Hepatocyte (in vitro differentiated cells): ENCODE results near the gene PRDM10.

ENCODE experiments used
- EZH2 ChIP-seq: fragments of 200-600 bp; sonication (generic); IDR thresholded peaks from 2 replicates; pipeline ENCODE4 v1.6.1; 2016; ENCODE audit warnings: antibody characterized with exemption, mild to moderate bottlenecking, borderline replicate concordance
- EZH2phosphoT487 ChIP-seq: fragments of 200-600 bp; sonication (generic); IDR thresholded peaks from one replicate; pipeline ENCODE4 v1.6.1; 2018; ENCODE audit warnings: antibody characterized with exemption, mild to moderate bottlenecking, low read depth, moderate library complexity; ENCODE audit not compliant: unreplicated experiment, severe bottlenecking
- TF ChIP-seq, protein P1 (sequence below): fragments of 200-600 bp; sonication (generic); IDR thresholded peaks from 2 replicates; pipeline ENCODE4 v1.5.1; 2016; ENCODE audit warnings: antibody characterized with exemption, mild to moderate bottlenecking; ENCODE audit not compliant: poor library complexity

DNA sequence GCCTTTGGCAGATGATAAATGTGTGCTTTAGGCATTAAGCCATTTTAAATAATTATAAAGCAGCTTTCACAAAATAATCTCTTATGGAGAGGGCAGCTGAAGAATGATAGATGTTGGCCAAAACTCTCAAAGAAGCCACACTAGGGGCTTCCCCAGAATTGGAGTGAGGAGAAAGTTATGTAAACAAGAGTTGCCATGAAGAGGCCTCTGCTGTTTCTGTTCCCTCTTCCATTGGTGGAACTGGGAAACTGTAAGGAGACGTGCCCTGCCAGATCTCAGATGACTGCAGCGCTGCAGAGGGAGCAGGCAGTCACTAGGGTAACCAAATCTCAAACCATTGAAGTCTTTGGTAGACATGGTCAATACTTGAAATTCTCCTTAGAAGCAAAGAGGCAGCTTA lies 47.6 kb upstream of the PRDM10 start:
- no peak for TF ChIP-seq EZH2phosphoT487
- TF ChIP-seq, protein P1, sequence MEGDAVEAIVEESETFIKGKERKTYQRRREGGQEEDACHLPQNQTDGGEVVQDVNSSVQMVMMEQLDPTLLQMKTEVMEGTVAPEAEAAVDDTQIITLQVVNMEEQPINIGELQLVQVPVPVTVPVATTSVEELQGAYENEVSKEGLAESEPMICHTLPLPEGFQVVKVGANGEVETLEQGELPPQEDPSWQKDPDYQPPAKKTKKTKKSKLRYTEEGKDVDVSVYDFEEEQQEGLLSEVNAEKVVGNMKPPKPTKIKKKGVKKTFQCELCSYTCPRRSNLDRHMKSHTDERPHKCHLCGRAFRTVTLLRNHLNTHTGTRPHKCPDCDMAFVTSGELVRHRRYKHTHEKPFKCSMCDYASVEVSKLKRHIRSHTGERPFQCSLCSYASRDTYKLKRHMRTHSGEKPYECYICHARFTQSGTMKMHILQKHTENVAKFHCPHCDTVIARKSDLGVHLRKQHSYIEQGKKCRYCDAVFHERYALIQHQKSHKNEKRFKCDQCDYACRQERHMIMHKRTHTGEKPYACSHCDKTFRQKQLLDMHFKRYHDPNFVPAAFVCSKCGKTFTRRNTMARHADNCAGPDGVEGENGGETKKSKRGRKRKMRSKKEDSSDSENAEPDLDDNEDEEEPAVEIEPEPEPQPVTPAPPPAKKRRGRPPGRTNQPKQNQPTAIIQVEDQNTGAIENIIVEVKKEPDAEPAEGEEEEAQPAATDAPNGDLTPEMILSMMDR, result no peak
- TF ChIP-seq EZH2, result no peak
